ENCODE results near the gene SRPK1. TPM values are rescaled to one million over a fixed set of nuclear protein-coding genes. Genes with fewer than 3 reads are reported as not detected.
A peak's percentile ranks its signal among the peaks of the same experiment; 100 is the strongest.

The SRPK1 gene
- total and polyA plus RNA-seq, 2 of the 8 experiments (the other 6 are each of a cell fraction or from before 2014, with no cell fraction given): 25.7 to 116 TPM

DNA sequence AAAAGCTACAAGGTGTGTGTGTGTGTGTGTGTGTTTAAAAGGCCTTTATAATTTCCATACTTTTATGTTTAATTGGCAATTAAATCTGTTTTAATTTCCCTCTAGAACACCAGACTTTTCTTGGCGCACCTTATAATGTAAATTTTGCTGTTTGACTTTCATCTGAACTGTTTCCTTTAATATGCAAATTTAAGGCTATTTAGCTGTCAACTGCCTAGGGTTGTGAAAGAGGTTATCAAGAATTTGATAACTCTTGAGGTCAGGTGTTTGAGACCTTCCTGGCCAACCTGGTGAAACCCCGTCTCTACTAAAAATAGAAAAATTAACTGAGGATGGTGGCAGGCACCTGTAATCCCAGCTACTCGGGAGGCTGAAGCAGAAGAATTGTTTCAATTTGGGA is 119.8 kb downstream of the SRPK1 start:
- no peaks in the 10 kb centered on the region for H3K36me3 ChIP-seq (ENCODE audit: control insufficient read depth in 2 of 4, insufficient read depth in 4 of 4, low read length in 3 of 4)
- no peaks in the 10 kb centered on the region for H4K20me1 ChIP-seq (replicated peaks in 1 of 2; ENCODE audit: control insufficient read depth in 1 of 2, insufficient read depth in 2 of 2, low read length in 2 of 2)
- no peak overlapping the region for H2BK120ac ChIP-seq (replicated peaks; ENCODE audit: low read depth, low read length)
- H2BK20ac ChIP-seq (ENCODE audit: low read length): no peak overlapping the region
- no peak overlapping the region for H3K27ac ChIP-seq (ENCODE audit: low read depth, low read length)
- no peak overlapping the region for H3K18ac ChIP-seq (ENCODE audit: extremely low read depth, low read length)
- peaks cover 0 to 12% (median 7%) of the 10 kb centered on the region in 4 experiments; a peak in 5 of 7 replicates for H3K4me1 ChIP-seq (replicated peaks in 1 of 4; ENCODE audit: control insufficient read depth in 3 of 4, insufficient read depth in 4 of 4, low read length in 3 of 4)
- no peak overlapping the region for H4K91ac ChIP-seq (replicated peaks; ENCODE audit: insufficient read length, low read length)
- no peak overlapping the region for H3K4ac ChIP-seq (replicated peaks; ENCODE audit: insufficient read length, low read depth, low read length)
- peaks cover 2% of the 10 kb centered on the region; the same call in 1 of the 2 replicates for H3K23me2 ChIP-seq (ENCODE audit: low read depth, low read length)
- H4K5ac ChIP-seq (ENCODE audit: insufficient read length, low read depth, low read length): no peak overlapping the region
- no peaks in the 10 kb centered on the region for H3K79me1 ChIP-seq (ENCODE audit: low read depth, low read length)
- no peak overlapping the region for H3K4me3 ChIP-seq (ENCODE audit: extremely low read depth in 1 of 4, insufficient read depth in 2 of 4, low read depth in 3 of 4, low read length in 4 of 4)
- no peaks in the 10 kb centered on the region for H3K9me3 ChIP-seq (ENCODE audit: insufficient read depth in 2 of 2, low read depth in 1 of 2, low read length in 1 of 2)
- no peak overlapping the region for H2BK15ac ChIP-seq (ENCODE audit: low read length)
- no peak overlapping the region for H4K8ac ChIP-seq (ENCODE audit: extremely low read depth, insufficient read depth, low read length)
- H3K56ac ChIP-seq (replicated peaks; ENCODE audit: insufficient read length, low read depth, low read length): no peak overlapping the region
- no peak overlapping the region for H2AFZ ChIP-seq (ENCODE audit: low read length)
- no peak overlapping the region for H2BK5ac ChIP-seq (ENCODE audit: low read depth, low read length)
- FAIRE-seq: no peak
- POLR2A ChIA-PET (ENCODE audit: partially characterized antibody): no interaction called here
- H2AK5ac ChIP-seq (ENCODE audit: low read depth, low read length): no peak overlapping the region
- TF ChIP-seq CEBPB (IDR thresholded peaks at IDR 0.05; ENCODE audit: low read depth, low read length) (peak; percentile 75), POLR2AphosphoS5 (IDR thresholded peaks at IDR 0.05; ENCODE audit: low read depth, low read length) (no peak)
- H2BK12ac ChIP-seq (ENCODE audit: low read depth, low read length): no peak overlapping the region
- no peaks in the 10 kb centered on the region for H3K79me2 ChIP-seq (ENCODE audit: control insufficient read depth in 1 of 2, insufficient read depth in 2 of 2, low read length in 2 of 2)
- no peak for DNase-seq (ENCODE audit: low read depth in 1 of 2, low spot score in 2 of 2)
- no peak overlapping the region for H3K4me2 ChIP-seq (ENCODE audit: insufficient read depth in 1 of 2, low read depth in 2 of 2, low read length in 2 of 2)
- CTCF ChIA-PET (ENCODE audit: partially characterized antibody): interaction anchor here (0.8 to 1.2 kb wide), 2 partner anchors 9 to 10 kb away, joined by 3 read pairs; no protein-coding TSS in a partner anchor
- WGBS, 2 experiments (ENCODE audit: extremely low coverage in 1 of 2, insufficient coverage in 1 of 2, insufficient read length in 1 of 2, insufficient replicate concordance in 2 of 2, low coverage in 1 of 2, low lambda C conversion rate in 2 of 2, missing lambda C conversion rate in 1 of 2): 81% methylated on average over 3 of the region's 3 CpGs; no CpG with 5 or more reads in 1 of the 2 experiments
- H3K27me3 ChIP-seq (replicated peaks in 1 of 4; ENCODE audit: control insufficient read depth in 3 of 4, extremely low read depth in 1 of 4, insufficient read depth in 3 of 4, low read length in 3 of 4): no peaks in the 10 kb centered on the region; a peak in 1 of 7 replicates
- H3K9ac ChIP-seq (replicated peaks in 1 of 4; ENCODE audit: extremely low read depth in 1 of 4, low read depth in 3 of 4, low read length in 3 of 4): no peak overlapping the region
- no peak overlapping the region for H3K23ac ChIP-seq (ENCODE audit: insufficient read length)
- no peak overlapping the region for H3K14ac ChIP-seq (ENCODE audit: insufficient read length)
